ENCODE measurements around the gene EVX1. TPM values are rescaled to one million over a fixed set of nuclear protein-coding genes. Genes with fewer than 3 reads are reported as not detected.
A peak's percentile ranks its signal among the peaks of the same experiment; 100 is the strongest.

EVX1 gene
- total RNA-seq, 1 experiment from 2014 or later, result not detected

GRCh38 chr7:27237735-27238334, 4.8 kb upstream of the EVX1 start:
- H3K36me3 ChIP-seq (replicated peaks; ENCODE audit: control insufficient read depth, insufficient read depth, low read length), result no peaks in the 10 kb centered on the region
- H3K27me3 ChIP-seq (ENCODE audit: control insufficient read depth, insufficient read depth, low read length), result peaks cover 99% of the 10 kb centered on the region
- DNase-seq, result no peak
- no peak overlapping the region for H3K4me3 ChIP-seq (ENCODE audit: insufficient read depth, low read depth, low read length)

GRCh38 chr7:27238979-27239386, 3.6 kb upstream of the EVX1 start:
- no peak for DNase-seq
- Histone ChIP-seq H3K36me3 (replicated peaks; ENCODE audit: control insufficient read depth, insufficient read depth, low read length) (no peaks in the 10 kb centered on the region), H3K27me3 (ENCODE audit: control insufficient read depth, insufficient read depth, low read length) (peaks cover 100% of the 10 kb centered on the region), H3K4me3 (ENCODE audit: insufficient read depth, low read depth, low read length) (no peak overlapping the region)

GRCh38 chr7:27239387-27240014, 3.1 kb upstream of the EVX1 start:
- Histone ChIP-seq H3K27me3 (ENCODE audit: control insufficient read depth, insufficient read depth, low read length) (peaks cover 100% of the 10 kb centered on the region), H3K36me3 (replicated peaks; ENCODE audit: control insufficient read depth, insufficient read depth, low read length) (no peaks in the 10 kb centered on the region), H3K4me3 (ENCODE audit: insufficient read depth, low read depth, low read length) (no peak overlapping the region)
- DNase-seq, result peak; percentile 88

GRCh38 chr7:27240015-27240731, 2.4 kb upstream of the EVX1 start:
- Histone ChIP-seq H3K4me3 (ENCODE audit: insufficient read depth, low read depth, low read length) (no peak overlapping the region), H3K27me3 (ENCODE audit: control insufficient read depth, insufficient read depth, low read length) (peaks cover 100% of the 10 kb centered on the region), H3K36me3 (replicated peaks; ENCODE audit: control insufficient read depth, insufficient read depth, low read length) (no peaks in the 10 kb centered on the region)
- DNase-seq, result no peak

GRCh38 chr7:27241189-27242056, 1.2 kb upstream of the EVX1 start:
- peaks cover 100% of the 10 kb centered on the region for H3K27me3 ChIP-seq (ENCODE audit: control insufficient read depth, insufficient read depth, low read length)
- no peaks in the 10 kb centered on the region for H3K36me3 ChIP-seq (replicated peaks; ENCODE audit: control insufficient read depth, insufficient read depth, low read length)
- DNase-seq, result peak; percentile 64
- H3K4me3 ChIP-seq (ENCODE audit: insufficient read depth, low read depth, low read length), result no peak overlapping the region

GRCh38 chr7:27242154-27242553, 448 bp upstream of the EVX1 start:
- no peaks in the 10 kb centered on the region for H3K36me3 ChIP-seq (replicated peaks; ENCODE audit: control insufficient read depth, insufficient read depth, low read length)
- peaks cover 100% of the 10 kb centered on the region for H3K27me3 ChIP-seq (ENCODE audit: control insufficient read depth, insufficient read depth, low read length)
- DNase-seq, result no peak
- H3K4me3 ChIP-seq (ENCODE audit: insufficient read depth, low read depth, low read length), result no peak overlapping the region

- Histone ChIP-seq H3K36me3 (replicated peaks; ENCODE audit: control insufficient read depth, insufficient read depth, low read length) (no peaks in the 10 kb centered on the region), H3K27me3 (ENCODE audit: control insufficient read depth, insufficient read depth, low read length) (peaks cover 100% of the 10 kb centered on the region), H3K4me3 (ENCODE audit: insufficient read depth, low read depth, low read length) (no peak overlapping the region)
- peak; percentile 70 for DNase-seq
Observed at GRCh38 chr7:27243340-27244163, 950 bp downstream of the EVX1 start.

- Histone ChIP-seq H3K36me3 (replicated peaks; ENCODE audit: control insufficient read depth, insufficient read depth, low read length) (no peaks in the 10 kb centered on the region), H3K4me3 (ENCODE audit: insufficient read depth, low read depth, low read length) (no peak overlapping the region), H3K27me3 (ENCODE audit: control insufficient read depth, insufficient read depth, low read length) (peaks cover 100% of the 10 kb centered on the region)
- DNase-seq, result peak; percentile 55
Observed at GRCh38 chr7:27244488-27245123, 2.0 kb downstream of the EVX1 start.

GRCh38 chr7:27245124-27245797, 2.7 kb downstream of the EVX1 start:
- peaks cover 100% of the 10 kb centered on the region for H3K27me3 ChIP-seq (ENCODE audit: control insufficient read depth, insufficient read depth, low read length)
- DNase-seq, result peak; percentile 74
- peak overlapping the region; percentile 12; the same call in 1 of the 2 replicates for H3K4me3 ChIP-seq (ENCODE audit: insufficient read depth, low read depth, low read length)
- no peaks in the 10 kb centered on the region for H3K36me3 ChIP-seq (replicated peaks; ENCODE audit: control insufficient read depth, insufficient read depth, low read length)

GRCh38 chr7:27245798-27246691, 3.4 kb downstream of the EVX1 start:
- Histone ChIP-seq H3K4me3 (ENCODE audit: insufficient read depth, low read depth, low read length) (peak overlapping the region; percentile 12; the same call in 1 of the 2 replicates), H3K36me3 (replicated peaks; ENCODE audit: control insufficient read depth, insufficient read depth, low read length) (no peaks in the 10 kb centered on the region), H3K27me3 (ENCODE audit: control insufficient read depth, insufficient read depth, low read length) (peaks cover 100% of the 10 kb centered on the region)
- DNase-seq, result peak; percentile 86

GRCh38 chr7:27247000-27247399, 4.4 kb downstream of the EVX1 start:
- H3K27me3 ChIP-seq (ENCODE audit: control insufficient read depth, insufficient read depth, low read length), result peaks cover 100% of the 10 kb centered on the region
- H3K36me3 ChIP-seq (replicated peaks; ENCODE audit: control insufficient read depth, insufficient read depth, low read length), result no peaks in the 10 kb centered on the region
- no peak for DNase-seq
- H3K4me3 ChIP-seq (ENCODE audit: insufficient read depth, low read depth, low read length), result no peak overlapping the region

All from H7 (cell line).